ENCODE results near the gene TM2D3. TPM values are rescaled to one million over a fixed set of nuclear protein-coding genes. Genes with fewer than 3 reads are reported as not detected.

Gene TM2D3
- total RNA-seq, 2 donors from 2014 or later = 48.6 to 67.0 TPM

GRCh38 chr15:101617390-101617965 is 34.7 kb downstream of the TM2D3 start:
- WGBS = 95% methylated on average over 17 of the region's 17 CpGs
- no peaks in the 10 kb centered on the region for H3K27me3 ChIP-seq (replicated peaks; ENCODE audit: insufficient read depth)
- H3K9me3 ChIP-seq = no peaks in the 10 kb centered on the region
- no peak overlapping the region for H3K27ac ChIP-seq
- peaks cover 6% of the 10 kb centered on the region for H3K4me1 ChIP-seq (replicated peaks)
- no peaks in the 10 kb centered on the region for H3K36me3 ChIP-seq
- TF ChIP-seq POLR2A (IDR thresholded peaks at IDR 0.05) = no peak
- no peak for DNase-seq (ENCODE audit: low spot score)
- intact Hi-C loops (cut with DNase I) = no loop called here
- H3K4me3 ChIP-seq = no peak overlapping the region

DNA sequence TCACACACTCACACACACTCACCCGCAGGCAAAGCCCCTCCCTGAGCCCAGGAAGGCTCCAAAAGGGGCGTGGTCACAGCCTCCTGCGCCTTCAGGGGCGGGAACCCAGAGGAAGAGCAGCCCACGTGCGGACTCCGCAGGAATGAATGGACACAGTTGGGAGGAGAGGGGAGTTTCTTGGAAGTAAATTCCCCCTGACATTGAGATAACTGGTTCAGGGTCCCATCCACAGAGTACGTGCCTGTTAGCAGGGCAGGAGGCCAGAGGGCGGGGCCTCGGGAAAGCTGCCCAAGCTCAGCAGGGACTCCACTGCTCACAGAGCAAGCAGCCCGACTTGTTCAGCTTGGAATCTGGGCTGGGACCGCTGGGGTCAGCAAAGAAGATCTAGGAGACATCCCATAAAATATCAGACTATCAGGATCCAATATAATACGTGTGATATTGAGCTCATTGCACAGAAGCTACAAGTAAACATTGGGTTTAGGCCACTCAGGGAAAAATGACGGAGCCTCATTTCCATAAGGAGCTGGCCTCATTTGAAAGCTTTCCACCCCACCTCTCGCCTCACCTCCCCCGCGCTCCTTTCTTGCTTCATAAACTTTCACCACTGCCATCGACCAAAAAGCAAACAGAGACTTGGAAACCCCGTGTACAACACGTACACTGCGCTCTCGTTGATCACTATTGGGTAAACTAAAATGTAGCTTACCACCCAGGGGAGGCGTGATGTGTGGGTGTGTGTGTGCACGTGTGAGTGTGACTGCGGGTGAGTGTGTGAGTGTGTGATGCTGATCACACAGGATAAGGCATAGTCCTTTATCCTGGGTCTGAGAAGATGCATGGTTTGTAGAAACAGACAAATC is 36.0 kb downstream of the TM2D3 start:
- no peak for TF ChIP-seq POLR2AphosphoS5 (IDR thresholded peaks at IDR 0.05)
- peaks cover 6% of the 10 kb centered on the region for H3K4me1 ChIP-seq (replicated peaks)
- H3K27ac ChIP-seq = no peak overlapping the region
- intact Hi-C loops (cut with DNase I) = no loop called here
- H3K9me3 ChIP-seq = no peaks in the 10 kb centered on the region
- no peak overlapping the region for H3K4me3 ChIP-seq
- 14% methylated on average over 24 of the region's 25 CpGs for WGBS
- H3K27me3 ChIP-seq (replicated peaks; ENCODE audit: insufficient read depth) = no peaks in the 10 kb centered on the region
- no peaks in the 10 kb centered on the region for H3K36me3 ChIP-seq
- peak; percentile 47 for DNase-seq (ENCODE audit: low spot score)

DNA sequence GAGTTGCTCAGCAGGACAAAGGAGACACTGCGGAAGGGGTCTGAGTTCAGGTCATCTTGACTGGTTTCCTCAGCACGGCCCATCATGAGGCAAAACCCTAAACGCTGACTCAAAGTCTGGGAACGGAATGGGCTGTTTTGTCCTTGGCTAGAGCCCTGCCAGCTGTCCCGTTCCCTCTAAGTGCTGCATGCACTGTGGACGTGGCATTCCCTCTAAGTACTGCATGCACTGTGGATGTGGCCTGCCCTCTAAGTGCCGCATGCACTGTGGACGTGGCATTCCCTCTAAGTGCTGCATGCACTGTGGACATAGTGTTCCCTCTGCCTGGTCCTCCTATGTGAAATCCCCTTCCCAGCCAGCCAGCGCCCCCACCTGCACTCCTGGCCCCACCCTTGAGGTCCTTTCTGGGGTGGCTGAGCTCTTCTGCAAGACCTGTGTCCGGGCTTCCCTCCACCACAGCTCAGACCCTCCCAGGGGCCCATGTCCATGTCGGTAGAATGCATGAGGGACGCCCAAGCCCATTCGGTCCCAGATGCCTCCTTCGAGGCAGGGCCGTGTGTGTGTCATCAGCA is 36.7 kb downstream of the TM2D3 start:
- peaks cover 6% of the 10 kb centered on the region for H3K4me1 ChIP-seq (replicated peaks)
- no peak for DNase-seq (ENCODE audit: low spot score)
- no peaks in the 10 kb centered on the region for H3K27me3 ChIP-seq (replicated peaks; ENCODE audit: insufficient read depth)
- intact Hi-C loops (cut with DNase I) = no loop called here
- WGBS = 46% methylated on average over 15 of the region's 15 CpGs
- no peak overlapping the region for H3K4me3 ChIP-seq
- H3K36me3 ChIP-seq = no peaks in the 10 kb centered on the region
- no peaks in the 10 kb centered on the region for H3K9me3 ChIP-seq
- TF ChIP-seq POLR2A (IDR thresholded peaks at IDR 0.05) = no peak
- TF ChIP-seq POLR2AphosphoS5 (IDR thresholded peaks at IDR 0.05) = no peak
- no peak for TF ChIP-seq CTCF (IDR thresholded peaks at IDR 0.05)
- H3K27ac ChIP-seq = no peak overlapping the region

- Histone ChIP-seq H3K27me3 (replicated peaks; ENCODE audit: insufficient read depth) (no peaks in the 10 kb centered on the region), H3K9me3 (no peaks in the 10 kb centered on the region), H3K27ac (no peak overlapping the region), H3K4me3 (no peak overlapping the region), H3K4me1 (replicated peaks) (peaks cover 6% of the 10 kb centered on the region), H3K36me3 (no peaks in the 10 kb centered on the region)
- WGBS = 92% methylated on average over 11 of the region's 11 CpGs
- intact Hi-C loops (cut with DNase I) = no loop called here
- no peak for TF ChIP-seq CTCF (IDR thresholded peaks at IDR 0.05)
- no peak for DNase-seq (ENCODE audit: low spot score)
These were observed 37.4 kb downstream of the TM2D3 start for GRCh38 chr15:101614761-101615160.

DNA sequence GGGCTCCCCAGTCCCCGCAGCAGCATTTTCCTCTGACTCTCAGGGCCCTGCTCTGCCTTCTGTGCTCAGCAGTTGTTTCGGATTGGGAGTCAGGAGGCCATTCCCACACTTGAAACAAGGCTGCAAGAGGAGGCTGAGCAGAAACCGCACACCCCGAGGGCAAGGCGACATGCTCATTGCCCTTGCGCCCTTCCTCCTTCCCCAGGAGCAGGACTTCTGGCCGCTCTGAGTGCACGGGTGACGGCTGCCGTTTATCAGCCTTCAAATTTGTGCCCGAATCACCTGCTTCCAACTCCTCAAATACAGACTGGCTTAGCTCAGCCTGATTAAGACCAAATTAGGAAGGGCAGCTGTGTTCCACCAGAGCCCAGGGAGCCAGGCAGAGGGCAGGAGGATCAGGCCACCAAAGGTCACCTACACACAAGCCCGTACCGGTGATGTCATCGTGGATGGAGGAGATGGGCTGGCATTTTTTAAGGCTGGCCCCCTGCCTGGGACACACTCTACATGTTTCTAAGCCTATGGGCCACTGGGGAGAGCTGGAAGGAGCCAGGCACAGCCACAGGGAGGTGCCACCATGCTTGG is 38.1 kb downstream of the TM2D3 start:
- no peak overlapping the region for H3K27ac ChIP-seq
- no peaks in the 10 kb centered on the region for H3K9me3 ChIP-seq
- H3K36me3 ChIP-seq = no peaks in the 10 kb centered on the region
- intact Hi-C loops (cut with DNase I) = no loop called here
- no peaks in the 10 kb centered on the region for H3K27me3 ChIP-seq (replicated peaks; ENCODE audit: insufficient read depth)
- no peak overlapping the region for H3K4me3 ChIP-seq
- peaks cover 6% of the 10 kb centered on the region for H3K4me1 ChIP-seq (replicated peaks)
- WGBS = 88% methylated on average over 14 of the region's 14 CpGs
- DNase-seq (ENCODE audit: low spot score) = no peak
- TF ChIP-seq POLR2A (IDR thresholded peaks at IDR 0.05) (no peak), POLR2AphosphoS5 (IDR thresholded peaks at IDR 0.05) (no peak), CTCF (IDR thresholded peaks at IDR 0.05) (no peak)

Measured in prostate gland (tissue), 2 donors.